ENCODE measurements around the gene LRMDA. TPM values are rescaled to one million over a fixed set of nuclear protein-coding genes. Genes with fewer than 3 reads are reported as not detected.

LRMDA gene
- total and polyA plus RNA-seq, 4 experiments from 2014 or later: not detected

DNA sequence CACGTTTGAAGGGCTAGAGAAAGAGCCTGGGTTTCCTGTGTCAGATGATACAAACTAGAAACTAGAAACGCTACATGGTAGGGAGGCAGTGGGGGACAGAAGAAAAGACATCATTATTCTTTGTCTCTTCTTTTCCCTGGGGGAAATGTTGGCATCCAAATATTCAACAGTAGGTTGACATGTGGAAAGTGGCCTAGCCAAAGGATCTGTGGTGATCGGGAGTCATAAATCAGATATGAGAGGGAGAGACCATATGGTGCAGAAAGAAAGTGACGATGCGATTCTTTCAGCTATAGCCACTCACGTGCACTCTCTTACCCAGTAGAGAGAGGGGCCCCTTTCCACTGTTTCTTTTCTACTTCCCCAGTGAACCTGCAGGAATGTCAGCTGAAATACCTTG lies 964.7 kb downstream of the LRMDA start:
- Mint-ChIP-seq H3K27me3 (no peaks in the 10 kb centered on the region), H3K9me3 (peaks cover 0 to 9% (median 3%) of the 10 kb centered on the region in 8 donors), H3K27ac (no peak overlapping the region), H3K4me1 (no peaks in the 10 kb centered on the region), H3K4me3 (no peak overlapping the region), H3K36me3 (no peaks in the 10 kb centered on the region)
- Histone ChIP-seq H3K4me3 (ENCODE audit: low read length in 2 of 2) (no peak overlapping the region), H3K4me1 (ENCODE audit: insufficient read depth, low read length) (no peaks in the 10 kb centered on the region), H3K27me3 (ENCODE audit: insufficient read depth, low read length) (no peaks in the 10 kb centered on the region), H3K36me3 (ENCODE audit: insufficient read depth, low read length) (no peaks in the 10 kb centered on the region), H3K9me3 (ENCODE audit: control insufficient read depth in 1 of 2, low read length in 2 of 2) (no peaks in the 10 kb centered on the region), H3K27ac (ENCODE audit: low read depth, low read length) (no peak overlapping the region)
- CTCF ChIA-PET (ENCODE audit: partially characterized antibody): no interaction called here
- no peak for DNase-seq
- intact Hi-C loops (cut with micrococcal nuclease): no loop called here
- POLR2A ChIA-PET (ENCODE audit: partially characterized antibody): no interaction called here

- H3K27ac ChIP-seq (ENCODE audit: low read depth, low read length): no peak overlapping the region
- no peaks in the 10 kb centered on the region for H3K9me3 ChIP-seq (ENCODE audit: control insufficient read depth in 1 of 2, low read length in 2 of 2)
- no peaks in the 10 kb centered on the region for H3K36me3 ChIP-seq (ENCODE audit: insufficient read depth, low read length)
- Mint-ChIP-seq H3K9me3 (peaks cover 0 to 13% (median 4%) of the 10 kb centered on the region in 8 donors), H3K4me3 (no peak overlapping the region), H3K4me1 (no peaks in the 10 kb centered on the region), H3K27me3 (no peaks in the 10 kb centered on the region), H3K36me3 (no peaks in the 10 kb centered on the region), H3K27ac (no peak overlapping the region)
- ChIA-PET CTCF (ENCODE audit: partially characterized antibody) (no interaction called here), POLR2A (ENCODE audit: partially characterized antibody) (no interaction called here)
- intact Hi-C loops (cut with micrococcal nuclease): no loop called here
- H3K4me3 ChIP-seq (ENCODE audit: low read length in 2 of 2): no peak overlapping the region
- no peaks in the 10 kb centered on the region for H3K4me1 ChIP-seq (ENCODE audit: insufficient read depth, low read length)
- DNase-seq: no peak
- no peaks in the 10 kb centered on the region for H3K27me3 ChIP-seq (ENCODE audit: insufficient read depth, low read length)
Measured at GRCh38 chr10:76397181-76398042, 966.0 kb downstream of the LRMDA start.

DNA sequence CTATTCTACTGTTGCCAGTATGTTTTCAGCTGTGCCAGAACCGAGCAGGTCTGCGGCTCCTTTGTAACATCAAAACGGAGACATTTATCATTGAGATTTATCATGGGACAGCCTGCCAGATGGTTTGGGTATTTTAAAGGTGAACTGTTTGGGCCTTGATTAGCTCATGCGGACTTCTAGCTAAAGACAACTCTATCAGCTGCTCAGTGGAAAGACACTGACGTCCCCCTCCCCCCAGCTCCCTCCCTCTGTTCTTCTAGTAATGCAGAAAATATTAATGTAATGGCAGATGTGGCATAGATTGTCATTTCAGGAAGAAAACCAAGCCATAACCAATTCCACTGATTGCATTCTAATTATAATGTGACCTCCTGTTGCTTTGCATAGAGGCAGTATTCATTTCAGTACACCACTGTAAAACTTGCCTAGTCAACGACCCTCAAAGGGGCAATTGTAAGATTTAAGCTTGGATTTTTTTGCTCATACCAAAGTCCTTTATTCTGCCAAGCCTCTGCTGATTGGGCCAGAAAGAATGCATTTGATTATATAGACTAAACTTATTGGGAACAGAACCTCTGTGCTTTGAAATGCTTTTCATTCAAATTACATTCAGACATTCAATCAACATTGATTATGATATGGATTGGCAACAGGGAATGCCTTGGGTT lies 966.8 kb downstream of the LRMDA start:
- no peak overlapping the region for H3K27ac ChIP-seq (ENCODE audit: low read depth, low read length)
- Mint-ChIP-seq H3K36me3 (no peaks in the 10 kb centered on the region), H3K27ac (no peak overlapping the region), H3K9me3 (peaks cover 0 to 13% (median 3%) of the 10 kb centered on the region in 8 donors), H3K4me1 (no peaks in the 10 kb centered on the region), H3K4me3 (no peak overlapping the region), H3K27me3 (no peaks in the 10 kb centered on the region)
- no peaks in the 10 kb centered on the region for H3K4me1 ChIP-seq (ENCODE audit: insufficient read depth, low read length)
- CTCF ChIA-PET (ENCODE audit: partially characterized antibody): no interaction called here
- no peaks in the 10 kb centered on the region for H3K9me3 ChIP-seq (ENCODE audit: control insufficient read depth in 1 of 2, low read length in 2 of 2)
- POLR2A ChIA-PET (ENCODE audit: partially characterized antibody): no interaction called here
- intact Hi-C loops (cut with micrococcal nuclease): no loop called here
- no peak for DNase-seq
- no peaks in the 10 kb centered on the region for H3K36me3 ChIP-seq (ENCODE audit: insufficient read depth, low read length)
- no peaks in the 10 kb centered on the region for H3K27me3 ChIP-seq (ENCODE audit: insufficient read depth, low read length)
- no peak overlapping the region for H3K4me3 ChIP-seq (ENCODE audit: low read length in 2 of 2)

GRCh38 chr10:76399226-76399625 lies 967.8 kb downstream of the LRMDA start:
- no peaks in the 10 kb centered on the region for H3K4me1 ChIP-seq (ENCODE audit: insufficient read depth, low read length)
- H3K9me3 ChIP-seq (ENCODE audit: control insufficient read depth in 1 of 2, low read length in 2 of 2): no peaks in the 10 kb centered on the region
- no peaks in the 10 kb centered on the region for H3K4me1 Mint-ChIP-seq
- no peaks in the 10 kb centered on the region for H3K27me3 Mint-ChIP-seq
- CTCF ChIA-PET (ENCODE audit: partially characterized antibody): no interaction called here
- intact Hi-C loops (cut with micrococcal nuclease): no loop called here
- H3K4me3 ChIP-seq (ENCODE audit: low read length in 2 of 2): no peak overlapping the region
- no peak overlapping the region for H3K4me3 Mint-ChIP-seq
- no peak for DNase-seq
- H3K9me3 Mint-ChIP-seq: peaks cover 0 to 13% (median 4%) of the 10 kb centered on the region in 8 donors
- no peak overlapping the region for H3K27ac ChIP-seq (ENCODE audit: low read depth, low read length)
- H3K36me3 Mint-ChIP-seq: no peaks in the 10 kb centered on the region
- POLR2A ChIA-PET (ENCODE audit: partially characterized antibody): no interaction called here
- H3K27ac Mint-ChIP-seq: no peak overlapping the region
- H3K36me3 ChIP-seq (ENCODE audit: insufficient read depth, low read length): no peaks in the 10 kb centered on the region
- no peaks in the 10 kb centered on the region for H3K27me3 ChIP-seq (ENCODE audit: insufficient read depth, low read length)

DNA sequence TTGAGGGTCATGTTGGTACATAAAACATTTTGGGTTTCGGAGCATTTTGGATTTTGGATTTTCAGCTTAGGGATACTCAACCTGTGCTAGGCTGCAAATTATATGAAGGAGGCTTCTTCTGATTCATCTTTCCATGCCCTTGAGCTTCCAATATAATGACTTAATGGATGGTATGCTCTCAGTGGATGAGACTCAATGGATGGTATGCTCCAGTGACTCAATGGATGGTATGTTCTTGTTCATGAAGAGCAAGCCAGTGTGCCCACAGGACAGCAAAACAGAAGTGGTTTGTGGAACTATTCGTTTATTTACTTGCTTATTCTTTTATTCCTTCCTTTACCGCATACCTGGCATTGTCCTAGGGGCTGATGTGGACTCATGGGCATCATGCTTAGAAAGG lies 969.6 kb downstream of the LRMDA start:
- H3K36me3 ChIP-seq (ENCODE audit: insufficient read depth, low read length): no peaks in the 10 kb centered on the region
- H3K27ac ChIP-seq (ENCODE audit: low read depth, low read length): no peak overlapping the region
- H3K27me3 ChIP-seq (ENCODE audit: insufficient read depth, low read length): no peaks in the 10 kb centered on the region
- intact Hi-C loops (cut with micrococcal nuclease): no loop called here
- Mint-ChIP-seq H3K27me3 (no peaks in the 10 kb centered on the region), H3K27ac (no peak overlapping the region), H3K4me3 (no peak overlapping the region), H3K9me3 (peaks cover 0 to 23% (median 2%) of the 10 kb centered on the region in 8 donors), H3K4me1 (no peaks in the 10 kb centered on the region), H3K36me3 (no peaks in the 10 kb centered on the region)
- no peaks in the 10 kb centered on the region for H3K9me3 ChIP-seq (ENCODE audit: control insufficient read depth in 1 of 2, low read length in 2 of 2)
- no peaks in the 10 kb centered on the region for H3K4me1 ChIP-seq (ENCODE audit: insufficient read depth, low read length)
- ChIA-PET POLR2A (ENCODE audit: partially characterized antibody) (no interaction called here), CTCF (ENCODE audit: partially characterized antibody) (interaction anchor here (1.1 kb wide), 1 partner anchor 10 kb away, joined by 3 read pairs; no protein-coding TSS in a partner anchor)
- H3K4me3 ChIP-seq (ENCODE audit: low read length in 2 of 2): no peak overlapping the region
- DNase-seq: no peak

GRCh38 chr10:76403912-76404311 lies 972.5 kb downstream of the LRMDA start:
- Mint-ChIP-seq H3K36me3 (no peaks in the 10 kb centered on the region), H3K4me3 (no peak overlapping the region), H3K4me1 (no peaks in the 10 kb centered on the region), H3K9me3 (peaks cover 0 to 22% (median 3%) of the 10 kb centered on the region in 8 donors), H3K27me3 (no peaks in the 10 kb centered on the region), H3K27ac (no peak overlapping the region)
- intact Hi-C loops (cut with micrococcal nuclease): no loop called here
- H3K27ac ChIP-seq (ENCODE audit: low read depth, low read length): no peak overlapping the region
- no peak overlapping the region for H3K4me3 ChIP-seq (ENCODE audit: low read length in 2 of 2)
- H3K36me3 ChIP-seq (ENCODE audit: insufficient read depth, low read length): no peaks in the 10 kb centered on the region
- ChIA-PET POLR2A (ENCODE audit: partially characterized antibody) (no interaction called here), CTCF (ENCODE audit: partially characterized antibody) (no interaction called here)
- H3K9me3 ChIP-seq (ENCODE audit: control insufficient read depth in 1 of 2, low read length in 2 of 2): no peaks in the 10 kb centered on the region
- no peak for DNase-seq
- H3K27me3 ChIP-seq (ENCODE audit: insufficient read depth, low read length): no peaks in the 10 kb centered on the region
- no peaks in the 10 kb centered on the region for H3K4me1 ChIP-seq (ENCODE audit: insufficient read depth, low read length)

- DNase-seq: no peak
- H3K4me1 ChIP-seq (ENCODE audit: insufficient read depth, low read length): no peaks in the 10 kb centered on the region
- H3K27me3 Mint-ChIP-seq: no peaks in the 10 kb centered on the region
- H3K4me3 ChIP-seq (ENCODE audit: low read length in 2 of 2): no peak overlapping the region
- H3K9me3 Mint-ChIP-seq: peaks cover 0 to 22% (median 3%) of the 10 kb centered on the region in 8 donors
- no peak overlapping the region for H3K4me3 Mint-ChIP-seq
- no peaks in the 10 kb centered on the region for H3K27me3 ChIP-seq (ENCODE audit: insufficient read depth, low read length)
- no peak overlapping the region for H3K27ac Mint-ChIP-seq
- H3K36me3 Mint-ChIP-seq: no peaks in the 10 kb centered on the region
- H3K27ac ChIP-seq (ENCODE audit: low read depth, low read length): no peak overlapping the region
- CTCF ChIA-PET (ENCODE audit: partially characterized antibody): no interaction called here
- POLR2A ChIA-PET (ENCODE audit: partially characterized antibody): no interaction called here
- no peaks in the 10 kb centered on the region for H3K9me3 ChIP-seq (ENCODE audit: control insufficient read depth in 1 of 2, low read length in 2 of 2)
- H3K36me3 ChIP-seq (ENCODE audit: insufficient read depth, low read length): no peaks in the 10 kb centered on the region
- no peaks in the 10 kb centered on the region for H3K4me1 Mint-ChIP-seq
- intact Hi-C loops (cut with micrococcal nuclease): no loop called here
Measured at GRCh38 chr10:76404531-76404930, 973.1 kb downstream of the LRMDA start.
